Uterus (tissue), 4 donors: ENCODE data around the gene CLRN2. TPM values are rescaled to one million over a fixed set of nuclear protein-coding genes. Genes with fewer than 3 reads are reported as not detected.

Experiments
- DNase-seq, 2 donors: peaks; one replicate each; pipeline ENCODE4 v3.0.0-alpha.2; 2019 to 2020
- H3K27ac ChIP-seq, 2 donors: fragments of 200-600 bp; sonication (generic); 1 replicate in 1 of 2; 2 replicates in 1 of 2; pipeline ENCODE4 v1.5.1; 2016 to 2018
- H3K27me3 ChIP-seq, 2 donors: fragments of 200-600 bp; sonication (generic); one replicate each; pipeline ENCODE4 v1.5.1; 2018 to 2019; ENCODE audit warnings: control low read depth in 1 of 2
- H3K36me3 ChIP-seq, 2 donors: fragments of 200-600 bp; sonication (generic); one replicate each; pipeline ENCODE4 v1.5.1; 2019; ENCODE audit warnings: control low read depth in 1 of 2
- H3K4me1 ChIP-seq, 2 donors: fragments of 200-600 bp; sonication (generic); one replicate each; pipeline ENCODE4 v1.5.1; 2018 to 2019; ENCODE audit warnings: control low read depth in 1 of 2
- H3K4me3 ChIP-seq, 2 donors: fragments of 200-600 bp; sonication (generic); 1 replicate in 1 of 2; 2 replicates in 1 of 2; pipeline ENCODE4 v1.5.1; 2018 to 2019; ENCODE audit warnings: mild to moderate bottlenecking in 1 of 2
- H3K9me3 ChIP-seq, 2 donors: fragments of 200-600 bp; sonication (generic); one replicate each; pipeline ENCODE4 v1.5.1; 2019; ENCODE audit warnings: control low read depth in 1 of 2
- CTCF ChIP-seq, 4 experiments: fragments of 200-600 bp in 2 of 4; fragments of 450-650 bp in 2 of 4; sonication (generic) in 2 of 4; IDR thresholded peaks; one replicate each; pipeline ENCODE4 v1.5.1; 2016 to 2019; ENCODE audit warnings: antibody characterized with exemption in 4 of 4, mild to moderate bottlenecking in 2 of 4, moderate library complexity in 1 of 4
- POLR2A ChIP-seq, 2 donors: fragments of 450-650 bp; IDR thresholded peaks; one replicate each; pipeline ENCODE4 v1.6.1; 2016; ENCODE audit warnings: antibody characterized with exemption in 2 of 2, mild to moderate bottlenecking in 1 of 2, moderate library complexity in 1 of 2
- intact Hi-C: fragments of 100-400 bp; cut with DNase I; formaldehyde crosslinking; loops from one replicate; pipeline ENCODE4 v1.15.1; 2023; ENCODE audit warnings: low total_unique reads
- total RNA-seq, 4 donors: library from RNA; depleted of rRNA in 3 of 4; stranded (reverse); fragments of >200 nt in 3 of 4; gene quantifications; one replicate each; pipeline versions ENCODE4 v1.1.0 to v1.2.4, GENCODE V29; 2014 to 2023
- donor health status: DM: yes; HTN: yes; CAD: no.

CLRN2 gene
- total RNA-seq, 4 donors from 2014 or later = not detected

DNA sequence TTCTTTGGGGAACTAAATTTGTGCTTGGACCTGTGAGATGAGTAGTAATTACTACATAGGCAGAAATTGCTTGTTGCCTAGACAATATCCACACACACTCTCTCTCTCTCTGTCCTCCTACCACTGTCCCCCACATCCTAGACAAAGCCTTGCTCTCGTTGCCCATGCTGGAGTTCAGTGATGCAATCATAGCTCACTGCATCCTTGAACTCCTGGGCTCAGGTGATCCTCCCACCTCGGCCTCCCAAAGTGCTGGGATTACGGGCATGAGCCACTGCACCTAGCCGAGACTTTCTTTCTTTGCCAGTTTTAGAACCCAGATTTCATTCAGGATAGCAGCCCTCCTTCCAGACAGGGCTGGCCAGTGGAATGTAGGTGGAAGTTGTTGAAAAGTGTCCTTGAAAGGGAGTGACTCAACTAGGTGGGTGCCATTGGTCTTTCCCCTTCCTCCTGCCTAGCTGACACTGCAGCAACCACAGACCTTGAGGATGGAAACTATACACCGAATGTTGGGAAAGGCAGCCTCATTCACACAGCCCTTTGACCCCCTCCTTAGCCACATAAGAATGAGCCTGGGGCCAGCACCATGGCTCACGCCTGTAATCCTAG lies 45.2 kb downstream of the CLRN2 start:
- H3K4me3 ChIP-seq = no peak overlapping the region
- no peaks in the 10 kb centered on the region for H3K36me3 ChIP-seq
- intact Hi-C loops = no loop called here
- no peaks in the 10 kb centered on the region for H3K27me3 ChIP-seq
- H3K27ac ChIP-seq = no peak overlapping the region
- DNase-seq = no peak
- no peaks in the 10 kb centered on the region for H3K9me3 ChIP-seq
- no peak for TF ChIP-seq POLR2A (IDR thresholded peaks at IDR 0.05)
- TF ChIP-seq CTCF (IDR thresholded peaks at IDR 0.05) = no peak
- H3K4me1 ChIP-seq = no peaks in the 10 kb centered on the region

- H3K9me3 ChIP-seq = no peaks in the 10 kb centered on the region
- H3K36me3 ChIP-seq = no peaks in the 10 kb centered on the region
- H3K27ac ChIP-seq = no peak overlapping the region
- no peaks in the 10 kb centered on the region for H3K27me3 ChIP-seq
- no peak for DNase-seq
- intact Hi-C loops = no loop called here
- TF ChIP-seq POLR2A (IDR thresholded peaks at IDR 0.05) (no peak), CTCF (IDR thresholded peaks at IDR 0.05) (no peak)
- H3K4me1 ChIP-seq = no peaks in the 10 kb centered on the region
- H3K4me3 ChIP-seq = no peak overlapping the region
Measured at GRCh38 chr4:17561195-17561909, 46.4 kb downstream of the CLRN2 start.

GRCh38 chr4:17562157-17562556 lies 47.2 kb downstream of the CLRN2 start:
- TF ChIP-seq CTCF (IDR thresholded peaks at IDR 0.05) (no peak), POLR2A (IDR thresholded peaks at IDR 0.05) (no peak)
- intact Hi-C loops = no loop called here
- Histone ChIP-seq H3K4me1 (no peaks in the 10 kb centered on the region), H3K27me3 (no peaks in the 10 kb centered on the region), H3K9me3 (no peaks in the 10 kb centered on the region), H3K36me3 (no peaks in the 10 kb centered on the region), H3K27ac (no peak overlapping the region), H3K4me3 (no peak overlapping the region)
- no peak for DNase-seq

DNA sequence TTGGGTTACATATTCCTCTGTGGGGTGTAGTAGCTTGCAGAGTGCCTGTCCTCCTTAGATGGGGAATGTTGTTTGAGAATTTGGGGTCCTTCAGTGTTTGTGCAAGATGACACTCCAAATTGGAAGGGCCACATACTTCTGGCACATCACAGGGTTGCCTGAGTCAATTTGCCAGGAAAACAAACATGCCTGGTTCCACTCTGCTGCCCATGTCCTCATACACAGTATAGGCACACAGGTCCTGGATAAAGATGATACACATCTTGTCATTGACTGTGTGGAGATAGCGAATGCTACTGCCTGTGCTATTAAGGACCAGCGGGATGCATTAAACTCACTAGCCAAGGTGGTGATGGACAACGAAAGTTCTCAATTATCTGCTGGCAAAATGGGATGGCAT lies 50.9 kb downstream of the CLRN2 start:
- Histone ChIP-seq H3K4me1 (no peaks in the 10 kb centered on the region), H3K9me3 (no peaks in the 10 kb centered on the region), H3K36me3 (no peaks in the 10 kb centered on the region), H3K27me3 (no peaks in the 10 kb centered on the region), H3K27ac (no peak overlapping the region), H3K4me3 (no peak overlapping the region)
- TF ChIP-seq POLR2A (IDR thresholded peaks at IDR 0.05) (no peak), CTCF (IDR thresholded peaks at IDR 0.05) (no peak)
- intact Hi-C loops = no loop called here
- DNase-seq = no peak

- DNase-seq = no peak
- TF ChIP-seq CTCF (IDR thresholded peaks at IDR 0.05) = no peak
- TF ChIP-seq POLR2A (IDR thresholded peaks at IDR 0.05) = no peak
- Histone ChIP-seq H3K36me3 (no peaks in the 10 kb centered on the region), H3K9me3 (no peaks in the 10 kb centered on the region), H3K4me1 (no peaks in the 10 kb centered on the region), H3K4me3 (no peak overlapping the region), H3K27me3 (no peaks in the 10 kb centered on the region), H3K27ac (no peak overlapping the region)
- intact Hi-C loops = no loop called here
Measured at GRCh38 chr4:17567271-17567670, 52.3 kb downstream of the CLRN2 start.
